Measurements from ENCODE around the gene CACNA1C. TPM values are rescaled to one million over a fixed set of nuclear protein-coding genes. Genes with fewer than 3 reads are reported as not detected.

Gene CACNA1C
- total RNA-seq, 4 donors from 2014 or later: 1.5 to 13.5 (median 2.1) TPM

GRCh38 chr12:2548081-2548480, 495.3 kb downstream of the CACNA1C start:
- DNase-seq: no peak
- no peak for TF ChIP-seq POLR2A (IDR thresholded peaks at IDR 0.05)
- no peak for TF ChIP-seq CTCF (IDR thresholded peaks at IDR 0.05)
- Histone ChIP-seq H3K4me3 (no peak overlapping the region), H3K27me3 (no peaks in the 10 kb centered on the region), H3K27ac (no peak overlapping the region), H3K4me1 (no peaks in the 10 kb centered on the region), H3K9me3 (no peaks in the 10 kb centered on the region), H3K36me3 (no peaks in the 10 kb centered on the region)
- intact Hi-C loops (cut with DNase I): no loop called here
- 63 to 79% methylated on average over 2 of the region's 2 CpGs for WGBS, 2 donors

GRCh38 chr12:2550561-2551411, 498.0 kb downstream of the CACNA1C start:
- intact Hi-C loops (cut with DNase I): no loop called here
- WGBS, 2 donors: 59 to 62% methylated on average over 5 to 7 of the region's 17 CpGs
- DNase-seq: no peak

DNA sequence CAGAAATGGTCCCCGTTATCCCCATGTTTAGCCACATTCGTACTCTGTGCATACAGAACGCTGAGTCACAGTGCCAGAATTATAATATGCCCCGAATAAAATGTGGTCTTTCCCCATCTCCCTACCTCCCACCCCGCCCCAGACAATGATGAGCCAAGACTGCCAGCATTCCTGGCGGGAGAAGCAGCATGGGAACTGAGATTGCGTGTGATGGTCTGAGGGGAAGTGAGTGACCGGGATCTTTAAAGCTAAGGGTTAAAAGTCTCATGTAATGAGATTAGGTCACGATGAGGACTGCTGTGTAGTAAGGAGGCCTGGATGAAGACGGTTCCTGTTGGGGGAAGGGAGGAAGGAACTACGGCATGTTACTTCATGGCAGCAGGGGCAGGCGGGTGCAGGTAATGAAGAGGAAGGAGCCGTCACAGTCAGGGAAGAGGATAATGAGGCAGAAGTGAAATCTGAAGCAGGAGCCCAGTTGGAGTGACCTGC, 498.7 kb downstream of the CACNA1C start:
- intact Hi-C loops (cut with DNase I): no loop called here
- no peak overlapping the region for H3K4me3 ChIP-seq
- no peak overlapping the region for H3K27ac ChIP-seq
- TF ChIP-seq POLR2A (IDR thresholded peaks at IDR 0.05) (no peak), CTCF (IDR thresholded peaks at IDR 0.05) (no peak)
- WGBS, 2 donors: 77 to 79% methylated on average over 7 to 12 of the region's 13 CpGs
- no peaks in the 10 kb centered on the region for H3K27me3 ChIP-seq
- no peak for DNase-seq
- no peaks in the 10 kb centered on the region for H3K4me1 ChIP-seq
- no peaks in the 10 kb centered on the region for H3K9me3 ChIP-seq
- no peaks in the 10 kb centered on the region for H3K36me3 ChIP-seq

More at GRCh38 chr12:2550561-2551411, 498.0 kb downstream of the CACNA1C start:
- Histone ChIP-seq H3K27ac (no peak overlapping the region), H3K27me3 (no peaks in the 10 kb centered on the region), H3K4me1 (no peaks in the 10 kb centered on the region), H3K9me3 (no peaks in the 10 kb centered on the region), H3K4me3 (no peak overlapping the region), H3K36me3 (no peaks in the 10 kb centered on the region)
- TF ChIP-seq CTCF (IDR thresholded peaks at IDR 0.05) (no peak), POLR2A (IDR thresholded peaks at IDR 0.05) (no peak)

DNA sequence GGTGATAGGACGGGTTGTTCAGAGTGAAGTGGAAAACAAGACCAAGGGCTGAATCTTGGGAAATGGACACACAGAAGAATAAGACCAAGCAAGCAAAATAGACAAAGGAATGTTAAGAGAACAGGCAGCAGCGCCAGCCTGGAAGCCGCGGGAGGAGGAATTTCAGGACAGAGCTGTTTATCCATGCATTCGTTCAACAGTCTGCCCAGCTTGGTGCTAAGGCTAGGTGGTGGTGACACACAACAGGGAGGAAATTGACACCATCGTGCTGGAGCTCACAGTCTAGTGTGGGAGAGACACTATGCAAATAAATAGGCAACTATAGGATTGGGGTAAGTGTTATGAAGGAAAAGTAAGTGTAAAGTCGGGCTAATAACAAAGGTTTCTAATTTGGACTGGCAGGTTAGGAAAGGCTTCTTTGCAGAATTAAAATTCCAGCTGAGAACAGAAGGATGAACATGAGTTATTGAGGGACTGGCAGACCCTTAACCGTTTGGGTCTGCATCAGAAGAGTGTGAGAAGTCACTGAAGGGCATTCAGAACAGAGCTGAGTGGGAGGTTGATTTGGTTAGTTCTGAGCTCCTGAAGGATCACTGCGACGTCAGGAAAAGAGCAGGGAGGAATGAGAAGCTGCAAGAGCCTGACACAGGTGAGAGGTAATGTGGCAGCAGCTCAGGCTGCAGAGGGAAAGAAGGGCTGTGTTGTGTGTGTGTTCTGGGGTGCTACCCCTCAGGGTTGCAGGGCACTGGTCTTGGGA, 499.4 kb downstream of the CACNA1C start:
- DNase-seq: no peak
- Histone ChIP-seq H3K36me3 (no peaks in the 10 kb centered on the region), H3K9me3 (no peaks in the 10 kb centered on the region), H3K27me3 (no peaks in the 10 kb centered on the region), H3K4me1 (no peaks in the 10 kb centered on the region), H3K4me3 (no peak overlapping the region), H3K27ac (no peak overlapping the region)
- TF ChIP-seq CTCF (IDR thresholded peaks at IDR 0.05) (no peak), POLR2A (IDR thresholded peaks at IDR 0.05) (no peak)
- intact Hi-C loops (cut with DNase I): no loop called here
- 71 to 75% methylated on average over 10 of the region's 10 CpGs for WGBS, 2 donors

All from esophagus squamous epithelium (tissue), 5 donors.